Measurements from ENCODE around the gene CTTNBP2NL. TPM values are rescaled to one million over a fixed set of nuclear protein-coding genes. Genes with fewer than 3 reads are reported as not detected.
"Not testable (repeated sequence)": the region's sequence is repeated elsewhere in the genome, so short reads cannot be mapped to it uniquely, and the experiment has no call there.

Gene CTTNBP2NL
- polyA plus RNA-seq, 1 experiment, result 30.5 TPM

- Histone ChIP-seq H3K4me3 (ENCODE audit: low read depth, low read length) (no peak overlapping the region), H3K27ac (ENCODE audit: low read depth, low read length) (no peak overlapping the region), H3K9me3 (ENCODE audit: control insufficient read depth, insufficient read depth, low read length) (no peaks in the 10 kb centered on the region; the same call in 1 of the 2 replicates), H3K27me3 (ENCODE audit: control insufficient read depth, insufficient read depth, low read length) (peaks cover 25% of the 10 kb centered on the region)
- CTCF ChIA-PET, result interaction anchor here (0.5 to 0.7 kb wide), 2 partner anchors 16 to 490 kb away, joined by 3 read pairs; no protein-coding TSS in a partner anchor
- POLR2A ChIA-PET, result no interaction called here
- no peak for DNase-seq (ENCODE audit: low read depth, low spot score)
- no peak for TF ChIP-seq CTCF (IDR thresholded peaks at IDR 0.05; ENCODE audit: low read depth, low read length)
These were observed 9.8 kb upstream of the CTTNBP2NL start for GRCh38 chr1:112386024-112386723.

GRCh38 chr1:112386731-112387346 lies 9.2 kb upstream of the CTTNBP2NL start:
- DNase-seq (ENCODE audit: low read depth, low spot score), result no peak
- Histone ChIP-seq H3K9me3 (ENCODE audit: control insufficient read depth, insufficient read depth, low read length) (no peaks in the 10 kb centered on the region; the same call in 1 of the 2 replicates), H3K27me3 (ENCODE audit: control insufficient read depth, insufficient read depth, low read length) (peaks cover 20% of the 10 kb centered on the region), H3K4me3 (ENCODE audit: low read depth, low read length) (no peak overlapping the region), H3K27ac (ENCODE audit: low read depth, low read length) (no peak overlapping the region)
- CTCF ChIA-PET, result interaction anchor here (0.5 to 0.9 kb wide), 3 partner anchors 17 to 490 kb away, joined by 3 to 4 read pairs (median 3); no protein-coding TSS in a partner anchor
- TF ChIP-seq CTCF (IDR thresholded peaks at IDR 0.05; ENCODE audit: low read depth, low read length), result no peak
- POLR2A ChIA-PET, result no interaction called here

GRCh38 chr1:112387807-112388206 lies 8.2 kb upstream of the CTTNBP2NL start:
- Histone ChIP-seq H3K4me3 (ENCODE audit: low read depth, low read length) (no peak overlapping the region), H3K9me3 (ENCODE audit: control insufficient read depth, insufficient read depth, low read length) (no peaks in the 10 kb centered on the region; the same call in 1 of the 2 replicates), H3K27me3 (ENCODE audit: control insufficient read depth, insufficient read depth, low read length) (peaks cover 17% of the 10 kb centered on the region), H3K27ac (ENCODE audit: low read depth, low read length) (no peak overlapping the region)
- ChIA-PET CTCF (interaction anchor here (0.9 kb wide), 1 partner anchor 18 kb away, joined by 4 read pairs; no protein-coding TSS in a partner anchor), POLR2A (no interaction called here)
- DNase-seq (ENCODE audit: low read depth, low spot score), result no peak
- no peak for TF ChIP-seq CTCF (IDR thresholded peaks at IDR 0.05; ENCODE audit: low read depth, low read length)

- POLR2A ChIA-PET, result no interaction called here
- DNase-seq (ENCODE audit: low read depth, low spot score), result no peak
- H3K9me3 ChIP-seq (ENCODE audit: control insufficient read depth, insufficient read depth, low read length), result no peaks in the 10 kb centered on the region; the same call in 1 of the 2 replicates
- no peak overlapping the region for H3K4me3 ChIP-seq (ENCODE audit: low read depth, low read length)
- CTCF ChIA-PET, result interaction anchor here (0.6 to 7.0 kb wide), 5 partner anchors 19 to 225 kb away, joined by 3 to 130 read pairs (median 4); no protein-coding TSS in a partner anchor
- H3K27me3 ChIP-seq (ENCODE audit: control insufficient read depth, insufficient read depth, low read length), result peaks cover 15% of the 10 kb centered on the region
- H3K27ac ChIP-seq (ENCODE audit: low read depth, low read length), result no peak overlapping the region
- no peak for TF ChIP-seq CTCF (IDR thresholded peaks at IDR 0.05; ENCODE audit: low read depth, low read length)
These were observed 7.6 kb upstream of the CTTNBP2NL start for GRCh38 chr1:112388436-112388835.

- no peak for DNase-seq (ENCODE audit: low read depth, low spot score)
- CTCF ChIA-PET, result interaction anchor here (0.6 to 7.0 kb wide), 11 partner anchors 8 to 318 kb away, joined by 3 to 130 read pairs (median 10); no protein-coding TSS in a partner anchor
- no peak for TF ChIP-seq CTCF (IDR thresholded peaks at IDR 0.05; ENCODE audit: low read depth, low read length)
These were observed 6.3 kb upstream of the CTTNBP2NL start for GRCh38 chr1:112389689-112390088.

GRCh38 chr1:112390335-112390734 lies 5.7 kb upstream of the CTTNBP2NL start:
- not testable (repeated sequence) for H3K9me3 ChIP-seq (ENCODE audit: control insufficient read depth, insufficient read depth, low read length); H3K27me3 ChIP-seq (ENCODE audit: control insufficient read depth, insufficient read depth, low read length); H3K27ac ChIP-seq (ENCODE audit: low read depth, low read length); DNase-seq (ENCODE audit: low read depth, low spot score); H3K4me3 ChIP-seq (ENCODE audit: low read depth, low read length)
- POLR2A ChIA-PET, result interaction anchor here (0.8 to 1.7 kb wide), 4 partner anchors 21 to 283 kb away, joined by 3 to 6 read pairs (median 5); no protein-coding TSS in a partner anchor
- CTCF ChIA-PET, result interaction anchor here (0.6 to 7.0 kb wide), 41 partner anchors 9 to 1166 kb away, joined by 3 to 130 read pairs (median 8); partner anchors contain the start of genes MOV10, PPM1J and ST7L

More at GRCh38 chr1:112389689-112390088, 6.3 kb upstream of the CTTNBP2NL start:
- Histone ChIP-seq H3K9me3 (ENCODE audit: control insufficient read depth, insufficient read depth, low read length) (no peaks in the 10 kb centered on the region; the same call in 1 of the 2 replicates), H3K27me3 (ENCODE audit: control insufficient read depth, insufficient read depth, low read length) (peaks cover 3% of the 10 kb centered on the region), H3K27ac (ENCODE audit: low read depth, low read length) (no peak overlapping the region), H3K4me3 (ENCODE audit: low read depth, low read length) (no peak overlapping the region)
- POLR2A ChIA-PET, result no interaction called here

All from AG04450 (cell line).